Measurements from ENCODE around the gene ENTREP3.
"Not testable (repeated sequence)": the region's sequence is repeated elsewhere in the genome, so short reads cannot be mapped to it uniquely, and the experiment has no call there.

ENTREP3 gene

GRCh38 chr1:155235375-155235774 lies 19.9 kb downstream of the ENTREP3 start:
- H3K4me2 ChIP-seq (ENCODE audit: low read length, poor library complexity, severe bottlenecking); H3K23ac ChIP-seq (ENCODE audit: low read length in 2 of 2); DNase-seq; H3K4me3 ChIP-seq (ENCODE audit: insufficient read depth in 1 of 2, low read depth in 1 of 2, low read length in 2 of 2); H3K27ac ChIP-seq (ENCODE audit: low read length, poor library complexity, severe bottlenecking); H3K4ac ChIP-seq (ENCODE audit: low read depth in 1 of 2, low read length in 2 of 2); H2AK5ac ChIP-seq (ENCODE audit: low read length, severe bottlenecking); H2BK120ac ChIP-seq (ENCODE audit: low read depth, low read length); H2BK15ac ChIP-seq (ENCODE audit: low read depth, poor library complexity, severe bottlenecking); H3K9me3 ChIP-seq (ENCODE audit: control insufficient read depth, low read length); H3K4me1 ChIP-seq (ENCODE audit: control insufficient read depth, insufficient read depth, low read depth, low read length); H3K18ac ChIP-seq (ENCODE audit: low read depth in 1 of 2, low read length in 2 of 2); H4K91ac ChIP-seq (ENCODE audit: low read length); H4K8ac ChIP-seq (ENCODE audit: low read length); H3K27me3 ChIP-seq (ENCODE audit: control insufficient read depth in 1 of 2, insufficient read depth in 1 of 2, low read length in 2 of 2); H2BK12ac ChIP-seq (ENCODE audit: low read length in 2 of 2); H3K79me1 ChIP-seq (replicated peaks; ENCODE audit: low read length, poor library complexity, severe bottlenecking); H2AFZ ChIP-seq (ENCODE audit: low read depth, low read length); H2BK5ac ChIP-seq (ENCODE audit: low read depth, low read length, poor library complexity, severe bottlenecking); H3K14ac ChIP-seq (ENCODE audit: low read length in 2 of 2); H3K9ac ChIP-seq (ENCODE audit: low read length): not testable (repeated sequence)
- peaks cover 39 to 40% of the 10 kb centered on the region in 2 experiments for H3K36me3 ChIP-seq (ENCODE audit: control insufficient read depth in 1 of 2, insufficient read depth in 2 of 2, low read depth in 1 of 2, low read length in 2 of 2)
- WGBS = 91% methylated on average over 4 of the region's 9 CpGs

GRCh38 chr1:155233502-155233901 lies 21.8 kb downstream of the ENTREP3 start:
- H2BK120ac ChIP-seq (ENCODE audit: low read depth, low read length); H2BK12ac ChIP-seq (ENCODE audit: low read length in 2 of 2); H3K4me2 ChIP-seq (ENCODE audit: low read length, poor library complexity, severe bottlenecking); H2AFZ ChIP-seq (ENCODE audit: low read depth, low read length); H2AK5ac ChIP-seq (ENCODE audit: low read length, severe bottlenecking); H3K9ac ChIP-seq (ENCODE audit: low read length); H3K23ac ChIP-seq (ENCODE audit: low read length in 2 of 2); H3K9me3 ChIP-seq (ENCODE audit: control insufficient read depth, low read length); DNase-seq; H3K4ac ChIP-seq (ENCODE audit: low read depth in 1 of 2, low read length in 2 of 2); H3K18ac ChIP-seq (ENCODE audit: low read depth in 1 of 2, low read length in 2 of 2); H3K4me1 ChIP-seq (ENCODE audit: control insufficient read depth, insufficient read depth, low read depth, low read length); H4K8ac ChIP-seq (ENCODE audit: low read length); H2BK15ac ChIP-seq (ENCODE audit: low read depth, poor library complexity, severe bottlenecking); H3K4me3 ChIP-seq (ENCODE audit: insufficient read depth in 1 of 2, low read depth in 1 of 2, low read length in 2 of 2); H3K27me3 ChIP-seq (ENCODE audit: control insufficient read depth in 1 of 2, insufficient read depth in 1 of 2, low read length in 2 of 2); H3K27ac ChIP-seq (ENCODE audit: low read length, poor library complexity, severe bottlenecking); H3K79me1 ChIP-seq (replicated peaks; ENCODE audit: low read length, poor library complexity, severe bottlenecking); H3K14ac ChIP-seq (ENCODE audit: low read length in 2 of 2); H2BK5ac ChIP-seq (ENCODE audit: low read depth, low read length, poor library complexity, severe bottlenecking); H4K91ac ChIP-seq (ENCODE audit: low read length): not testable (repeated sequence)
- WGBS = 86% methylated on average over 1 of the region's 5 CpGs
- peaks cover 27% of the 10 kb centered on the region in 2 experiments for H3K36me3 ChIP-seq (ENCODE audit: control insufficient read depth in 1 of 2, insufficient read depth in 2 of 2, low read depth in 1 of 2, low read length in 2 of 2)

GRCh38 chr1:155232001-155232978 lies 23.0 kb downstream of the ENTREP3 start:
- H4K91ac ChIP-seq (ENCODE audit: low read length); H2AK5ac ChIP-seq (ENCODE audit: low read length, severe bottlenecking); H3K4me1 ChIP-seq (ENCODE audit: control insufficient read depth, insufficient read depth, low read depth, low read length); H3K9ac ChIP-seq (ENCODE audit: low read length); H3K9me3 ChIP-seq (ENCODE audit: control insufficient read depth, low read length); H3K18ac ChIP-seq (ENCODE audit: low read depth in 1 of 2, low read length in 2 of 2); H3K23ac ChIP-seq (ENCODE audit: low read length in 2 of 2); H2BK12ac ChIP-seq (ENCODE audit: low read length in 2 of 2); DNase-seq; H4K8ac ChIP-seq (ENCODE audit: low read length); H2BK120ac ChIP-seq (ENCODE audit: low read depth, low read length); H3K14ac ChIP-seq (ENCODE audit: low read length in 2 of 2); H2BK15ac ChIP-seq (ENCODE audit: low read depth, poor library complexity, severe bottlenecking); H2AFZ ChIP-seq (ENCODE audit: low read depth, low read length); H3K4me2 ChIP-seq (ENCODE audit: low read length, poor library complexity, severe bottlenecking); H3K79me1 ChIP-seq (replicated peaks; ENCODE audit: low read length, poor library complexity, severe bottlenecking); H3K4ac ChIP-seq (ENCODE audit: low read depth in 1 of 2, low read length in 2 of 2); H3K4me3 ChIP-seq (ENCODE audit: insufficient read depth in 1 of 2, low read depth in 1 of 2, low read length in 2 of 2); H3K27me3 ChIP-seq (ENCODE audit: control insufficient read depth in 1 of 2, insufficient read depth in 1 of 2, low read length in 2 of 2): not testable (repeated sequence)
- Histone ChIP-seq H2BK5ac (ENCODE audit: low read depth, low read length, poor library complexity, severe bottlenecking) (peak overlapping the region; percentile 31), H3K27ac (ENCODE audit: low read length, poor library complexity, severe bottlenecking) (peak overlapping the region; percentile 60), H3K36me3 (ENCODE audit: control insufficient read depth in 1 of 2, insufficient read depth in 2 of 2, low read depth in 1 of 2, low read length in 2 of 2) (peaks cover 19 to 22% of the 10 kb centered on the region in 2 experiments)
- 87% methylated on average over 12 of the region's 13 CpGs for WGBS

GRCh38 chr1:155231302-155231701 lies 24.0 kb downstream of the ENTREP3 start:
- not testable (repeated sequence) for H2BK12ac ChIP-seq (ENCODE audit: low read length in 2 of 2); H2AK5ac ChIP-seq (ENCODE audit: low read length, severe bottlenecking); H3K14ac ChIP-seq (ENCODE audit: low read length in 2 of 2); H3K4me2 ChIP-seq (ENCODE audit: low read length, poor library complexity, severe bottlenecking); H2BK120ac ChIP-seq (ENCODE audit: low read depth, low read length); H3K4ac ChIP-seq (ENCODE audit: low read depth in 1 of 2, low read length in 2 of 2); H3K4me1 ChIP-seq (ENCODE audit: control insufficient read depth, insufficient read depth, low read depth, low read length); H2BK15ac ChIP-seq (ENCODE audit: low read depth, poor library complexity, severe bottlenecking); H3K9me3 ChIP-seq (ENCODE audit: control insufficient read depth, low read length); H3K27me3 ChIP-seq (ENCODE audit: control insufficient read depth in 1 of 2, insufficient read depth in 1 of 2, low read length in 2 of 2); H3K9ac ChIP-seq (ENCODE audit: low read length); H3K27ac ChIP-seq (ENCODE audit: low read length, poor library complexity, severe bottlenecking); H3K18ac ChIP-seq (ENCODE audit: low read depth in 1 of 2, low read length in 2 of 2); H4K8ac ChIP-seq (ENCODE audit: low read length); DNase-seq; H2AFZ ChIP-seq (ENCODE audit: low read depth, low read length); H3K23ac ChIP-seq (ENCODE audit: low read length in 2 of 2); H3K79me1 ChIP-seq (replicated peaks; ENCODE audit: low read length, poor library complexity, severe bottlenecking); H2BK5ac ChIP-seq (ENCODE audit: low read depth, low read length, poor library complexity, severe bottlenecking); H3K4me3 ChIP-seq (ENCODE audit: insufficient read depth in 1 of 2, low read depth in 1 of 2, low read length in 2 of 2)
- Histone ChIP-seq H4K91ac (ENCODE audit: low read length) (peak overlapping the region; percentile 34), H3K36me3 (ENCODE audit: control insufficient read depth in 1 of 2, insufficient read depth in 2 of 2, low read depth in 1 of 2, low read length in 2 of 2) (peaks cover 9 to 14% of the 10 kb centered on the region in 2 experiments)
- WGBS = 45% methylated on average over 3 of the region's 3 CpGs
